ENCODE data around the gene SMNDC1.
A peak's percentile ranks its signal among the peaks of the same experiment; 100 is the strongest.

The SMNDC1 gene

DNA sequence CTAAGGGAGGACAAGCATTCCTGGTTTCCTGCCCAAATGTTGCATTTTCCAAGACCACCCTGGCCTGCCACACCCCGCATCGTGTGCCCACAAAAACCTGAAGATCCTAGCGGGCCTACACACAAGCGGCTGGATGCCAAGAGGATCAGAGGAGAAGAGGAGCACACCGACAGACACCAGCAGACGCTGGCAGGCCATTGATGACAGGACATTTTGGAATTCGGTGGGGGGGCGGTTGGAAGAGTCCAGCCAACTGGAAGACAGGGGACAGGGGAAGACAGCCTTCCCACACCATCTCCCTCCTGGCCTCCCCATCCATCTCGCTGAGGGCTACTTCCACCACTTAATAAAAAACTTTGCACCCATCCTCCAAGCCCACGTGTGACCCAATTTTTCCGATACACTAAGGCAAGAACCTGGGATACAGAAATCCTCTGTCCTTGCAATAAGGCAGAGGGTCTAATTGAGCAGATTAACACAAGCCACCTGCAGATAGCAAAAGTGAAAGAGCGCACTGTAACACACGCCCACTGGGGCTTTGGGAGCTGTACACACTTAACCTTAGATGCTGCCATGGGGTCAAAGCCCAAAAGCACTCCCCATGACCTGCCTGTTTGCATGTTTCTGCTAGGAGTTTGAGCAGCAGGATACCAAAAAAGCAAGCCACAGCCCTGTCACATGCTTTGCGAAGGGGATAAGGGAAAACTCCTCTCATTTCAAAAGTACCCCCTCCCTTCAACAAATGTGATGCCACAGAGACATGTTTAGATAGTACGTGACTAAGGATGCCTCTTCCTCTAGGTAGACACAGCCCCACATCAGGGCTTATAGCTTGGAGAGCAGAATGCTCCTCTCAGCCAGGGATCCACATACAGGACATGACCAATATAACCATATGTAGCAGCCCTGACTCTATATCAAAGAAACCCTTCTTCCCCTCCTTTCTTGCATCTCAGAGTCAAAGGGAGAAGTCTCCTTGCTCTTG lies 13.4 kb upstream of the SMNDC1 start:
- Histone ChIP-seq H3K4me1 (ENCODE audit: insufficient read depth, poor library complexity, severe bottlenecking) (no peaks in the 10 kb centered on the region), H3K9me3 (ENCODE audit: severe bottlenecking) (no peaks in the 10 kb centered on the region), H3K36me3 (ENCODE audit: low read depth) (no peaks in the 10 kb centered on the region), H3K27ac (ENCODE audit: poor library complexity, severe bottlenecking) (no peak overlapping the region), H3K27me3 (ENCODE audit: insufficient read depth, poor library complexity, severe bottlenecking) (no peaks in the 10 kb centered on the region), H3K4me3 (ENCODE audit: severe bottlenecking) (no peak overlapping the region)
- ATAC-seq (ENCODE audit: low read depth) (no peak), DNase-seq (ENCODE audit: low spot score) (no peak)
- TF ChIP-seq, protein P1, sequence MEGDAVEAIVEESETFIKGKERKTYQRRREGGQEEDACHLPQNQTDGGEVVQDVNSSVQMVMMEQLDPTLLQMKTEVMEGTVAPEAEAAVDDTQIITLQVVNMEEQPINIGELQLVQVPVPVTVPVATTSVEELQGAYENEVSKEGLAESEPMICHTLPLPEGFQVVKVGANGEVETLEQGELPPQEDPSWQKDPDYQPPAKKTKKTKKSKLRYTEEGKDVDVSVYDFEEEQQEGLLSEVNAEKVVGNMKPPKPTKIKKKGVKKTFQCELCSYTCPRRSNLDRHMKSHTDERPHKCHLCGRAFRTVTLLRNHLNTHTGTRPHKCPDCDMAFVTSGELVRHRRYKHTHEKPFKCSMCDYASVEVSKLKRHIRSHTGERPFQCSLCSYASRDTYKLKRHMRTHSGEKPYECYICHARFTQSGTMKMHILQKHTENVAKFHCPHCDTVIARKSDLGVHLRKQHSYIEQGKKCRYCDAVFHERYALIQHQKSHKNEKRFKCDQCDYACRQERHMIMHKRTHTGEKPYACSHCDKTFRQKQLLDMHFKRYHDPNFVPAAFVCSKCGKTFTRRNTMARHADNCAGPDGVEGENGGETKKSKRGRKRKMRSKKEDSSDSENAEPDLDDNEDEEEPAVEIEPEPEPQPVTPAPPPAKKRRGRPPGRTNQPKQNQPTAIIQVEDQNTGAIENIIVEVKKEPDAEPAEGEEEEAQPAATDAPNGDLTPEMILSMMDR (IDR thresholded peaks at IDR 0.05; ENCODE audit: poor library complexity, severe bottlenecking), result no peak

DNA sequence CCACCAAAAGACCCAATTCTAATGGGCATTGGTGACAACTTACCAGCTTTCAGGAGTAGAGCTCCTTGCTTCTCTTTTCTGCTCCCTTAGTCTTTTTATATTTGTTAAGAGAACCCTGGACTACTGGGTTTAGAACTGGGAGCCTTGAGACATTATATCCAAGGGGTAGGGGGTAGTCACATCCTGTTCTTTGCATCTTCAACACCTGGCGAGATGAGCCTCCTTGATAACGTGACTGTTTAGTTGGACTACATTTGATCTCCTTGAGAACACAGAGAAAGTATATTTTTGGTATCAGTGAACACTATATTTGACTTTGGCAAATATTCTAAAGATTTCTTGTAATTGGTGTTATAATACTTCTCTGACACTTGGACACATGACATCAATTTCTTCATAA lies 9.0 kb upstream of the SMNDC1 start:
- Histone ChIP-seq H3K4me1 (ENCODE audit: insufficient read depth, poor library complexity, severe bottlenecking) (peaks cover 4% of the 10 kb centered on the region), H3K27me3 (ENCODE audit: insufficient read depth, poor library complexity, severe bottlenecking) (no peaks in the 10 kb centered on the region), H3K9me3 (ENCODE audit: severe bottlenecking) (no peaks in the 10 kb centered on the region), H3K36me3 (ENCODE audit: low read depth) (no peaks in the 10 kb centered on the region), H3K4me3 (ENCODE audit: severe bottlenecking) (no peak overlapping the region), H3K27ac (ENCODE audit: poor library complexity, severe bottlenecking) (no peak overlapping the region)
- ATAC-seq (ENCODE audit: low read depth) (no peak), DNase-seq (ENCODE audit: low spot score) (no peak)
- TF ChIP-seq, protein P1 (IDR thresholded peaks at IDR 0.05; ENCODE audit: poor library complexity, severe bottlenecking), result no peak

DNA sequence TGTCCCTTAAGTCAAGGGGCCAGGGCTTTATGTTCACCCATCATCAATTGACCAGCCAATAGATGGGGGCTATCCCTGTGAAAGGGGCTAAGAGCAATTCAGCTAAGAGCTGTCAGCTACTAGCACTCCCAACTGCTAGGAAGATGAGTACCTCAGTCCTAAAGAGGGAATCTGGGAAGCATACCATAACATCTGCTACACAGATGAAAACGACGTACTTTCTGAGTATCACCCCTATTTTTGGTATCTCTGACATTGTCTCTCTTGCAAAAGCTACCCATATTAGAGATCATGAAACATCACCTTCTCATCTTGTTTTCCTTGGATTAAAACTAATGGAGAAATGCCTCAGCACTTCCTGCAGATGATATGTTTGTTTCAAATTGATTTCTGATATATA lies 7.5 kb upstream of the SMNDC1 start:
- Histone ChIP-seq H3K27ac (ENCODE audit: poor library complexity, severe bottlenecking) (no peak overlapping the region), H3K9me3 (ENCODE audit: severe bottlenecking) (no peaks in the 10 kb centered on the region), H3K4me1 (ENCODE audit: insufficient read depth, poor library complexity, severe bottlenecking) (peaks cover 4% of the 10 kb centered on the region), H3K27me3 (ENCODE audit: insufficient read depth, poor library complexity, severe bottlenecking) (no peaks in the 10 kb centered on the region), H3K36me3 (ENCODE audit: low read depth) (no peaks in the 10 kb centered on the region), H3K4me3 (ENCODE audit: severe bottlenecking) (no peak overlapping the region)
- ATAC-seq (ENCODE audit: low read depth) (no peak), DNase-seq (ENCODE audit: low spot score) (no peak)
- TF ChIP-seq, protein P1 (IDR thresholded peaks at IDR 0.05; ENCODE audit: poor library complexity, severe bottlenecking), result no peak

DNA sequence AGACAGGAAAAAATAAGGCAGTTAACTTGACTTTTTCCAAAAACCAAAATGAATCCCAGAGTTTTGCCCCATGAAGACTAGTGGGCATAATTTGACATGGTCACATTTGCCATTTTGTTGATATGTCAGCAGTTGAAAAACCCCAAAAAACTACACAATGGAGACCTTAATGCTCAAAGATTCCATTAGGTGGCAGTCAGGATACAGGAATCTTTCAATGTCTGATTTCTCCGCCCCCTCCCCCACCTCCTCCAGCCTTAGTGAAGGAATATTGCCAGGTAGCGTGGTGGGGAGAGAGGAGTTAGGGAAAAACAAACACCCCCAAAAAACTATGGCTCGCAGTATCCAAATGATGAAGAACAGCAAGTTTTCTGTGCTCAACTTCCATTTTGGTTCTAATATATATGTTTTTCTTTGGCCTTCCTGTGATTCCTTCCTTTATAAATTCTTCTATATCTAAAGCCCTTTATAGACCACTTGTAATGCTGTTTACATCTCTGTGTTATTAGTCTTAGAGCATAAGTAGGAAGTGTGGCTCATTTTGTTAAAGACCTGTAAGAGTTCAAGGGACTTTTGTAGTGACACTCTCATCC lies 6.7 kb upstream of the SMNDC1 start:
- H3K27me3 ChIP-seq (ENCODE audit: insufficient read depth, poor library complexity, severe bottlenecking), result no peaks in the 10 kb centered on the region
- no peak overlapping the region for H3K4me3 ChIP-seq (ENCODE audit: severe bottlenecking)
- DNase-seq (ENCODE audit: low spot score) (no peak), ATAC-seq (ENCODE audit: low read depth) (peak; percentile 67; the same call in 2 of the 3 replicates)
- H3K4me1 ChIP-seq (ENCODE audit: insufficient read depth, poor library complexity, severe bottlenecking), result peaks cover 10% of the 10 kb centered on the region
- H3K9me3 ChIP-seq (ENCODE audit: severe bottlenecking), result no peaks in the 10 kb centered on the region
- H3K36me3 ChIP-seq (ENCODE audit: low read depth), result no peaks in the 10 kb centered on the region
- TF ChIP-seq, protein P1 (IDR thresholded peaks at IDR 0.05; ENCODE audit: poor library complexity, severe bottlenecking), result peak; percentile 88
- no peak overlapping the region for H3K27ac ChIP-seq (ENCODE audit: poor library complexity, severe bottlenecking)

All from RWPE2 (cell line).